ENCODE data around the gene WDR82.

The WDR82 gene, protein sequence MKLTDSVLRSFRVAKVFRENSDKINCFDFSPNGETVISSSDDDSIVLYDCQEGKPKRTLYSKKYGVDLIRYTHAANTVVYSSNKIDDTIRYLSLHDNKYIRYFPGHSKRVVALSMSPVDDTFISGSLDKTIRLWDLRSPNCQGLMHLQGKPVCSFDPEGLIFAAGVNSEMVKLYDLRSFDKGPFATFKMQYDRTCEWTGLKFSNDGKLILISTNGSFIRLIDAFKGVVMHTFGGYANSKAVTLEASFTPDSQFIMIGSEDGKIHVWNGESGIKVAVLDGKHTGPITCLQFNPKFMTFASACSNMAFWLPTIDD

DNA sequence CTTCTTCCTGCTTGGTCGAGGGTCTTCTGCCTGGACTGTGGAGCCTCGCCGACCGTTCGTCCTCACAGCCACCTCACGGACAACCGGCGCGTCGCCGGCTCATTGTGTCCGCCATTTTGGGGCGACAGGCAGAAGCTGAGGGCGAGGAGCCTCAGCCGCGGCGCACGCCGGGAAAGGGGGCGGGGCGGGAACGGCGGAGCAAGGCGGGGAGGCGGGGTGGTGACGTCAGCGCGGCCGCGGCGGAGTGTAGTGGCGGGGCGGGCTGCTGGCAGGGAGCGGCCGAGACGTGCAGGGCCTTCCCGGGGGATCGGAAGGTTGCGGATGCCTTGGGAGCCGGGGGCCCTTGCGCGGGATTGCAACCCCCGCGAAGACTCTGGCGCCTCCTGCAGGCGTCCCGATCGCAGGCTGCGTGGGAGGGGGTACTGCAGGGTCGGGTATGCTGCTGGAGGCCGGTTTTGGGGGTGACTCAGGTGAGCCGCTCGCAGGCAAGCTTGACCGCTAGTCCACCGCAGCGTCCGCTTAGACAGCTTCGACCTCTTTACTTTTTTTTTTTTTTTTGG lies at the start of gene WDR82:
Gene WDR82, minus strand, starts transcription at position 140 of the 560 bp plus-strand sequence. CDS start 288 bp downstream, outside the sequence.
- TF ChIP-seq, protein P1, sequence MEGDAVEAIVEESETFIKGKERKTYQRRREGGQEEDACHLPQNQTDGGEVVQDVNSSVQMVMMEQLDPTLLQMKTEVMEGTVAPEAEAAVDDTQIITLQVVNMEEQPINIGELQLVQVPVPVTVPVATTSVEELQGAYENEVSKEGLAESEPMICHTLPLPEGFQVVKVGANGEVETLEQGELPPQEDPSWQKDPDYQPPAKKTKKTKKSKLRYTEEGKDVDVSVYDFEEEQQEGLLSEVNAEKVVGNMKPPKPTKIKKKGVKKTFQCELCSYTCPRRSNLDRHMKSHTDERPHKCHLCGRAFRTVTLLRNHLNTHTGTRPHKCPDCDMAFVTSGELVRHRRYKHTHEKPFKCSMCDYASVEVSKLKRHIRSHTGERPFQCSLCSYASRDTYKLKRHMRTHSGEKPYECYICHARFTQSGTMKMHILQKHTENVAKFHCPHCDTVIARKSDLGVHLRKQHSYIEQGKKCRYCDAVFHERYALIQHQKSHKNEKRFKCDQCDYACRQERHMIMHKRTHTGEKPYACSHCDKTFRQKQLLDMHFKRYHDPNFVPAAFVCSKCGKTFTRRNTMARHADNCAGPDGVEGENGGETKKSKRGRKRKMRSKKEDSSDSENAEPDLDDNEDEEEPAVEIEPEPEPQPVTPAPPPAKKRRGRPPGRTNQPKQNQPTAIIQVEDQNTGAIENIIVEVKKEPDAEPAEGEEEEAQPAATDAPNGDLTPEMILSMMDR (IDR thresholded peaks at IDR 0.05): peak; percentile 39
- Mint-ChIP-seq H3K27me3 (ENCODE audit: low read depth, poor library complexity) (no peaks in the 10 kb centered on the region), H3K4me1 (peaks cover 43% of the 10 kb centered on the region), H3K9me3 (peaks cover 4% of the 10 kb centered on the region), H3K4me3 (peak within 1 kb of the TSS; percentile 96), H3K36me3 (ENCODE audit: low read depth) (peaks cover 25% of the 10 kb centered on the region), H3K27ac (peak within 1 kb of the TSS; percentile 100)
- peak; percentile 100 for DNase-seq

DNA sequence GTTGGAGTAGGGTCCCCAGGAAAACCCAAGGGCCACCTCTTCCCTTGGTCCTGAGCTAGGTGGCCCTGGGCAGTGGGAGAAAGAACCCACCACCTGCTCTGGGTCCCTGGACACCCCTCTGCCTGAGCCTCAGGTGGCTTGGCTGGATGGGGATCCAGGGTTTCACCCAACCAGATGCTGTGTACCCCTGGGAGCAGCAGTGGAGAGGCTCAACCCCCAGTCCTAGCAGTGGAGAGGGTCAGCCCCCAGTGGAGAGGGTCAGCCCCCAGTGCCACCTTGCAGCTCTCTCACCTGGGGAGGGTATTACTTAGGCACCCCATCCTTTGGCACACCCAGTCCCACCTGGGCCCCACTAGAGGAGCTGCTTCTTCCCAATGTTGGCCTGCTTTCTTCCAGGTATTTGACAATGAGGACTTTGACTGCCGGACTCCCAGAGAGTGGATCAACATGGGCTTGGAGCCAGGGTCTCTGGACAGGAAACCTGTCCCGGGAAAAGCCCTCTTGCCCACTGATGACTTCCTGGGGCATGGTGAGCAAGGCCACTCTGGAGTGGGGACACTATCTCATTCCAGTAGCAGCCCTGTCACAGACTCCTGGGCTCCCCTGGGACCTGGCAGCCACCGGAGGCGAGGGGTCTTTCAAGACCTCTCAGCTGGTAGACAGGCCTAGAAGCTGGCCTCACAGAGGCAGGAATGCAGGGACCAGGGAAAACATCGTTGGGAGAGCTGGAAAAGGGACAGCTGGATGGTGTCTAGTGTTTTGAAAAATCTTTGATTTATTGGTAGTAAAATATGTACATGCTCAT lies 49.2 kb upstream of the WDR82 start:
- TF ChIP-seq, protein P1 (IDR thresholded peaks at IDR 0.05): no peak
- H3K27me3 Mint-ChIP-seq (ENCODE audit: low read depth, poor library complexity): peaks cover 23% of the 10 kb centered on the region
- H3K27ac Mint-ChIP-seq: no peak overlapping the region
- no peaks in the 10 kb centered on the region for H3K4me1 Mint-ChIP-seq
- no peaks in the 10 kb centered on the region for H3K9me3 Mint-ChIP-seq
- no peak for DNase-seq
- no peak overlapping the region for H3K4me3 Mint-ChIP-seq
- H3K36me3 Mint-ChIP-seq (ENCODE audit: low read depth): no peaks in the 10 kb centered on the region

GRCh38 chr3:52326976-52327375 lies 48.5 kb upstream of the WDR82 start:
- Mint-ChIP-seq H3K9me3 (no peaks in the 10 kb centered on the region), H3K27ac (no peak overlapping the region), H3K27me3 (ENCODE audit: low read depth, poor library complexity) (peaks cover 19% of the 10 kb centered on the region), H3K36me3 (ENCODE audit: low read depth) (no peaks in the 10 kb centered on the region), H3K4me1 (no peaks in the 10 kb centered on the region), H3K4me3 (no peak overlapping the region)
- TF ChIP-seq, protein P1 (IDR thresholded peaks at IDR 0.05): no peak
- DNase-seq: no peak

DNA sequence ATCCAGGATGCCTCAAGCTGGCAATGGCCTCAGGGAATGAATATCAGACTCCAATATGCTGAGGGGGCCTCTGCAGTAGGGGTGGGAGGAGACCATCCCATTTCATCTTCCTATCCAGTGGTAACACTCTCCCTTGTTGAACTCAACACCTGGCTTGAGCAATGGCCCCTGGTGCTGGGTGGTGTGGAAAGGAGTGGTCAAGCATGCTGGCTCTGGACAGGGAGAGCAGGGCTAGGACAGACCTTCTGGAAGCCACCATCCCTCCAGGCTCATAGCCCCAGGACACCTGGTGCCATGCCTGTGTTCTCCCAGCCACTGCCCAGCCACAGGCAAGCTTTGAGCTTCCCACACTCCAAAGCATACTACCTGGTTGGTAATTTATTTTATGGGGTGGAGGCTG lies 47.2 kb upstream of the WDR82 start:
- TF ChIP-seq, protein P1 (IDR thresholded peaks at IDR 0.05): no peak
- Mint-ChIP-seq H3K27me3 (ENCODE audit: low read depth, poor library complexity) (peaks cover 17% of the 10 kb centered on the region), H3K36me3 (ENCODE audit: low read depth) (no peaks in the 10 kb centered on the region), H3K4me3 (no peak overlapping the region), H3K9me3 (no peaks in the 10 kb centered on the region), H3K27ac (no peak overlapping the region), H3K4me1 (no peaks in the 10 kb centered on the region)
- DNase-seq: no peak

DNA sequence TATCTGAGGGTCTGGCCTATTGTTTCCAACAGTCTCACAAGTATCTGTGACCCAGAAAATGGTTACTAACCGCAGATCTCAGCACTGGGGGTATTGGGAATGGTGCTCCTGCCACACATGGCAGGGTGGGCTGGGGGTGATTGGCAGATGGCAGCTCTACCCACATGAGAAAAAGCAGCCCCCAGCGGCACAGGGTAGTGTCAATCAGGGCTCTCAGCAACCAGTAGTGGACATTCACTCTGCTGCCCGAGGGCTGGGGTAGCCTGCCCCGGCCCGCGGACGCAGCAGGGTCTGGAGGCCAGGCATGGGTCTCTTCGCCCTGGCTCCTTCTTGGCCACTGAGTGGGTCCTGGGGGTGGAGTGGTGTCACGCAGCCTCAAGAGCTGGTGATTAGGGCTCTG lies 46.2 kb upstream of the WDR82 start:
- DNase-seq: no peak
- no peaks in the 10 kb centered on the region for H3K36me3 Mint-ChIP-seq (ENCODE audit: low read depth)
- H3K27ac Mint-ChIP-seq: no peak overlapping the region
- peaks cover 25% of the 10 kb centered on the region for H3K27me3 Mint-ChIP-seq (ENCODE audit: low read depth, poor library complexity)
- no peaks in the 10 kb centered on the region for H3K9me3 Mint-ChIP-seq
- no peak overlapping the region for H3K4me3 Mint-ChIP-seq
- no peaks in the 10 kb centered on the region for H3K4me1 Mint-ChIP-seq
- TF ChIP-seq, protein P1 (IDR thresholded peaks at IDR 0.05): no peak
